GM21576 (cell line): Measurements from ENCODE around the gene LSR.

Source experiments
- ATAC-seq: cut with Tn5 transposase; IDR thresholded peaks from one replicate; pipeline ENCODE4 v1.9.1; 2021; ENCODE audit warnings: mild to moderate bottlenecking, moderate library complexity; ENCODE audit not compliant: unreplicated experiment

The LSR gene

GRCh38 chr19:35298561-35298972 lies 49.8 kb downstream of the LSR start:
- ATAC-seq, result no peak

DNA sequence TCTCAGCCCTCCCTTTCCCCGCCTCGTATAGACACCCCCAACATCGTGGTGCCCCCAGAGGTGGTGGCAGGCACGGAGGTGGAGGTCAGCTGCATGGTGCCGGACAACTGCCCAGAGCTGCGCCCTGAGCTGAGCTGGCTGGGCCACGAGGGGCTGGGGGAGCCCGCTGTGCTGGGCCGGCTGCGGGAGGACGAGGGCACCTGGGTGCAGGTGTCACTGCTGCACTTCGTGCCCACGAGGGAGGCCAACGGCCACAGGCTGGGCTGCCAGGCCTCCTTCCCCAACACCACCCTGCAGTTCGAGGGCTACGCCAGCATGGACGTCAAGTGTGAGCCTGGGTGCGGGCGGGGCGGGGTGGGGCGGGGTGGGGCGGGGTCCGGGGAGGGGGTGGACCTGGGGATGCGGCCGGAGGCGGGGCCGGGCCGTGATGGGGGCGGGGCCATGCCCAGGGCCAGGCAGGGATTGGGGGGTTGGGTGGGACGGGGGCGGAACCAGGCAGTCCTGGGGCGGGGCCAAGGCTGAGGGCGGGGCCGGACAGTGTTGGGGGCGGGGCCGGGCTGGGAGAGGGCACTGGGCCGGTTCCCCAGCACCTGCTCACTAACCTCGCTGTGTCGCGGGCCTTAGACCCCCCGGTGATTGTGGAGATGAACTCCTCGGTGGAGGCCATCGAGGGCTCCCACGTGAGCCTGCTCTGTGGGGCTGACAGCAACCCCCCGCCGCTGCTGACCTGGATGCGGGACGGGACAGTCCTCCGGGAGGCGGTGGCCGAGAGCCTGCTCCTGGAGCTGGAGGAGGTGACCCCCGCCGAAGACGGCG lies 50.9 kb downstream of the LSR start:
- no peak for ATAC-seq

GRCh38 chr19:35300339-35300649 lies 51.5 kb downstream of the LSR start:
- no peak for ATAC-seq

GRCh38 chr19:35301961-35302360 lies 53.2 kb downstream of the LSR start:
- ATAC-seq, result no peak

DNA sequence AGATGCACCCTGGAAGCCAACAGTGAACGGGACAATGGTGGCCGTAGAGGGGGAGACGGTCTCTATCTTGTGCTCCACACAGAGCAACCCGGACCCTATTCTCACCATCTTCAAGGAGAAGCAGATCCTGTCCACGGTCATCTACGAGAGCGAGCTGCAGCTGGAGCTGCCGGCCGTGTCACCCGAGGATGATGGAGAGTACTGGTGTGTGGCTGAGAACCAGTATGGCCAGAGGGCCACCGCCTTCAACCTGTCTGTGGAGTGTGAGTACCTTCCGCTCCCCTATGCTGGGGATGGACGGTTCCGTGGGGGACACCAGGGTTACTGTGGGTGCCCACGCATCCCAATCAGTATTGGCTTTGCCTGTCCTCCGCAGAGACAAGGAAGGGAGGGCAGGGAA lies 53.6 kb downstream of the LSR start:
- ATAC-seq, result no peak

DNA sequence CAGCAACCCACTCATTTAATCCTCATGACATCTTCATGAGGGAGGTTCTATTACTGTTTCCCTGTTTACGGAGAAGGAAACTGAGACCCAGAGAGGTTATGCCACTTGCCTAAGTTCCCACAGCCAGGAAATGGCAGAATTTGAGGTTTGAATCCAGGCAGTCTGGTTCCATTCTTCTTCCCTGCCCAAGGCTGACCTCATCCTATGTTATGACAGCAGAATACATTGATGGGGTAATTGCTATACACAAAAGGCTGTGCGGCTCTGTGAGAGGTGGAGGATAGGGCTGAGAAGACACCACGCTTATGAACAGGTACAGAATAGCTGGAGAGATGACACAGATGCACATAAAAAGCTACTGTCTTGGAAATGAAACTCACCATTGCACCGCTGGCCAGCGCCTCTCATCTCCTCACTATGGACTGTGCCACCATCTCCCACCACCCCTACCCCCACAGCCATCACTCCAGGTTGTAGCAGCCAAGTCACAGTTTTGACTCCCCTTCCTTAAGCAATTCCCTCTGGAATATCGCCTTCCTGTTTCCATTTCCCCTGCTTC lies 54.6 kb downstream of the LSR start:
- ATAC-seq, result no peak

GRCh38 chr19:35304036-35304435 lies 55.2 kb downstream of the LSR start:
- ATAC-seq, result no peak

DNA sequence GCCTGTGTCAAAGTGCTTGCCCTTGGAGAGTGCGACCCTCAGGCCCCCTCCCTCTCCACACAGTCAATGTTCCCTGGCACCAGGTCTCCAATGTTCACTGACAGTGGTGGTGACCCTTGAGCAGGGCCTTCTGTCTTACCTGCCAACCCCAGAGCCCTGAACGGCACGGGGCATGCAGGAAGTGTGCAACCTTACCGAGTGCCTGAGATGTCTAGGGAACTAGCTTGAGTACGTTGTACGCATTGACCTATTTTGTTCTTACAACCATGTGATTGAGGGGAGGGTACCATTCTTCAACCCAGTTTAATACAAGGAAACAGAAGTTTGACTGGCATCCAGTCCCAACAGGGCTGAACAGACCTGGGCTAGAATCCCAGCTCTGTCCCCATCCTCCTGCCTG lies 56.4 kb downstream of the LSR start:
- ATAC-seq, result no peak

- ATAC-seq, result no peak
These were observed 57.9 kb downstream of the LSR start for GRCh38 chr19:35306473-35307246.

DNA sequence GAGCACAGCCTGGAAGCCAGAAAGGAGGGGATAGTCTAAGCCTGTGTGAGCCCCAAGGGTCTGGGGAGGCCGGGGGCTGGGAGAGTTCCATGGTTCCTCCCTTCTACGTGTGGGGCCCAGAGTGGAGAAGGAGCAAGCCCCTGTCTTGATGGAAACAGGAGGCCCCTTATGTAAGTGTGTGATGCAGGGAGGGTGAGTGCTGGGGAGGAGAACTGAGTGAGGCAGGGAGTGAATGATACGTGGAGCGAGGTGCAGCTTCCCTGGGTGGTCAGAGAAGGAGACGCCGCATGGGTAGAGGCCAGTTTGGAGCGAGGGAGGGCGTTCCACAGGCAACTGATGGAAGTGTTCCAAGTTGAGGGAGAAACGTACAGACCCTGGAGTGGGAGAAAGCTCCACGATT lies 59.1 kb downstream of the LSR start:
- ATAC-seq, result no peak

DNA sequence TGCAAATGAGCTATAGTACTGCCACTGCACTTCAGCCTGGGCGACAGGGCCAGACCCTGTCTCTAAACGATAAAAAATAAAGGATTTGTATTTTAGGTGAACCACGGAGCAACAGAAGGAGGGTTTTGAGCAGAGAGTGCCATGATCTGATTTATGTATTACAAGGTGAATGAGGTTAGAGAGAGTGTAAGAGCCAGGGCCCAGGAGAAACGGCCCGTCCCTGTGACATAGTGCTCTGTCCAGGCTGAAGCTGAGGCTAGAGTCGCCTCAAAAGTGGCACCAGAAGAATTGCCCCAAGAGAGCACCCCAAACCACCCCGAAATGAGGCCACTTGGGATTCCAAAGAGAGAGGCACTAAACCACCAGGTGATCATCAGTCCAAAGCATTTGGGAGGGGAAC lies 60.1 kb downstream of the LSR start:
- ATAC-seq, result no peak

- ATAC-seq, result no peak
These were observed 60.9 kb downstream of the LSR start for GRCh38 chr19:35309481-35310279.

DNA sequence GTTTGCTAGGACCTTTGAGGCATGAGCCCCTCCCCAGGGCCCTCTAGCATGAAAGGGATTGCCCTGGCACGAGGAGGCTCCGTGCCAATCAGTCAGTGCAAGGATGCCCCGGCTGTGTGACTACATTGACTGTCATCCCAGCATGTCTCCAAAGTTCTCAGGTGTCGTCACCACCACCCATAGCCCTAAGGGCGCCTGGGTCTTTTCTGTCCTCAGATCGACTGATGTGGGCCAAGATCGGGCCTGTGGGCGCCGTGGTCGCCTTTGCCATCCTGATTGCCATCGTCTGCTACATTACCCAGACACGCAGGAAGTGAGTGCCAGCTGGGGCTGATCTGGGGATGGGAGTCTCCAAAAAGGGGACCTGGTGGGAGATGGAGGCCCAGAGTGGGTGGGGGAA lies 61.5 kb downstream of the LSR start:
- ATAC-seq, result no peak

DNA sequence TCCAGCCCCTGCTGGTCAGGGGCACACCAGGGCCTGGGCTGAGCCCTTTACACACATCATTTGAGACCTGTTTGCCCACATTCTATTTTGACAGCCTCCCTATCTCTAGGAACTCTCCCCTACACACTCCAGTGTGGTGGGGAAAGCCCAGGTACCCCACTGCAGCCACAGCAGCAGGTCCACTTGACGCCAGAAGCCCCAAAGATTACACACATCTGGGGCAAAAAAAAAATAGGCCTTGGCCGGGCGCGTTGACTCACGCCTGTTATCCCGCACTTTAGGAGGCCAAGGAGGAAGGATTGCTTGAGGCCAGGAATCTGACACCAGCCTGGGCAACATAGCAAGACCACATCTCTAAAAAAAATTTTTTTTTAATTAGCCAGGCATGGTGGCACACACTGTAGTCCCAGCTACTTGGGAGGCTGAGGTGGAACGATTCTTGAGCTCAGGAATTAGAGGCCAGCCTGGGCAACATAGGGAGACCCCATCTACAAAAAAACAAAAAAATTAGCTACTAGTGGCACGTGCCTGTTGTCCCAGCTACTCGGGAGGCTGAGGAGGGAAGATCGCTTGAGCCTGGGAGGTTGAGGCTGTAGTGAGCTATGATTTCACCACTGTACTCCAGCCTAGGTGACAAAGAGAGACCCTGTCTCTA lies 62.1 kb downstream of the LSR start:
- ATAC-seq, result no peak

DNA sequence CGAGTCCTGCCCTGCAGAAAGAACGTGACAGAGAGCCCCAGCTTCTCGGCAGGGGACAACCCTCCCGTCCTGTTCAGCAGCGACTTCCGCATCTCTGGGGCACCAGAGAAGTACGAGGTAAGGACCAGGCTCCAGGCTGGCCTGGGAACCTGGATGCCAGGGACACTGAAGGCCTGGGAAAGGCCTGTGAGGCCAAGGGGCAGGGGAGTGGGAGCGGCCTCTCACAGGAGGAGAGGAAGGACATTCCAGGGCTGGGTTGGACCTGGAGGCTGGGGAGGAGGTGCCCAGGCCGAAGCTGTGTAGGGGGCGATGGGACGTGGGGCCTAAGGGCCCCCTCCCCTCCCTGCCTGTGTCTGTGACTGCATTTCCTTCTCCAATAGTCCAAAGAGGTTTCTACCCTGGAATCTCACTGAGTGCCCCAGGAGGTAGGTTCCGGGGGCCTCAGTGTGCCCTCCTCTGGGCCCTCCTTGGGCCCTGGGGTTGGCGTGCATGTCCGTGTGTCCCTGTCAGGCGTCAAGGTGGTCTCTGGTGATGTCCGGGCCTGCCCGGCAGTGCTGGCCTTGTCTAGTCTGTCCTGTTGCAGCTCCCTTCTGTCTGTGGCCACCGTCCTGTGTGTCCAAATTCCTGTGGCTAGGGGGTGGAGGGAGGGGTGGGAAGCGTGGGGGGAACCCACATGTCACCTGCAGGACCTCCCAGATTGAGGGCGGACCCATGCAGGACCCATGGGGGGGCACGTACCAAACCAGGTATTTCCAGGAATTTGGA lies 63.3 kb downstream of the LSR start:
- ATAC-seq, result no peak

DNA sequence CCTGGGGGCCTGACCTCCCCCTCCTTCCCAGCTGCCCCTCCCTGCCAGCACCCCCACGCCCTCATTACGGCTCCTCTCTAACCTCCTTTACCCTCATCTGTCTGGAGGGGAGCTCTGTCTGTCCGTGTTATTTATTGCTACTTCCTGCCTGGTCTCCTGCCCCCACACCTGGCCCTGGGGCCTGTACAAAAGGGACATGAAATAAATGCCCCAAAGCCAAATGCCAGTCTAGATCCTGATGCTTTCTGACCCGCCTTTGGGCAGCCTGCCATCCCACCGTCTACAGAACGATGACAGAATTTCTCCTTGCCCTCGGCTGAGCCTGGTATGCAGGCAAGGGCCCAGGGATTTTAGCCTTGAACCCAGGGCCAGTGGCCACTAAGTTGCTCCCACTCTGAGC lies 64.8 kb downstream of the LSR start:
- ATAC-seq, result no peak

GRCh38 chr19:35314031-35314430 lies 65.2 kb downstream of the LSR start:
- ATAC-seq, result no peak

GRCh38 chr19:35314858-35315470 lies 66.2 kb downstream of the LSR start:
- no peak for ATAC-seq

GRCh38 chr19:35315883-35316282 lies 67.1 kb downstream of the LSR start:
- ATAC-seq, result no peak

DNA sequence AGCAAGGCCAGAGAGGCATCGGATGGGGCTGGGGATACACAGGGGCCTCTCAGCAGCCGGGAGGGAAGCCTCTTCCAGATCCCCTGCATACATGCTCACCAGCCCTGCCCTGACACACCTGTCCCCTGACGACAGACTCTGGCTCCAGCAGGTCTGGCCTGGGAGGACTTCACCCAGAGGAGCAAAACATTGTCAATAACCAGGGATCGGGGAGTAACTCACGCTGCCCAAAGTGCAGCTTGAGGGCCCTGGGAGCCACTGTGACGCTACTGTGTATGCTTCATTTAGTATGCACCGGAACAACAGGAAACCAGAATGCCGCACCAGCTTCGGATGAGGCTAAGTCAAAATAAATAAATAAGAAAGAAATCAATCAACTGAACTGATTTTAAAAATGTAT lies 67.8 kb downstream of the LSR start:
- ATAC-seq, result no peak
